Transverse colon (tissue), 4 donors: ENCODE data around the gene A1CF. TPM values are rescaled to one million over a fixed set of nuclear protein-coding genes. Genes with fewer than 3 reads are reported as not detected.
A peak's percentile ranks its signal among the peaks of the same experiment; 100 is the strongest.

Experiments used
- DNase-seq: peaks from one replicate; pipeline ENCODE4 v3.0.0-alpha.2; 2019
- H3K27ac ChIP-seq, 4 donors: fragments of 200-600 bp; sonication (generic); 2 replicates each; pipeline ENCODE4 v1.5.1; 2016 to 2018; ENCODE audit warnings: inconsistent platforms in 4 of 4
- H3K27me3 ChIP-seq: fragments of 200-600 bp; sonication (generic); 2 replicates; pipeline ENCODE4 v1.5.1; 2017; ENCODE audit warnings: inconsistent platforms
- H3K36me3 ChIP-seq, 4 donors: fragments of 200-600 bp; sonication (generic); 2 replicates each; pipeline ENCODE4 v1.5.1; 2017 to 2019; ENCODE audit warnings: inconsistent platforms in 4 of 4
- H3K4me1 ChIP-seq, 4 donors: fragments of 200-600 bp; sonication (generic); 2 replicates each; pipeline ENCODE4 v1.5.1; 2017 to 2020; ENCODE audit warnings: inconsistent platforms in 4 of 4
- H3K4me3 ChIP-seq, 4 donors: fragments of 200-600 bp; sonication (generic); 1 replicate in 1 of 4; 2 replicates in 3 of 4; pipeline versions ENCODE4 v1.5.1 to v1.6.1; 2017 to 2019; ENCODE audit warnings: inconsistent platforms in 4 of 4
- H3K9me3 ChIP-seq, 2 donors: fragments of 200-600 bp; sonication (generic); 2 replicates each; pipeline ENCODE4 v1.5.1; 2017 to 2019; ENCODE audit warnings: inconsistent platforms in 2 of 2
- EP300 ChIP-seq: sonication (generic); formaldehyde crosslinking; IDR thresholded peaks from one replicate; pipeline ENCODE4 v1.6.1; 2017; ENCODE audit warnings: antibody characterized with exemption, low read depth
- POLR2A ChIP-seq: fragments of 450-650 bp; IDR thresholded peaks from one replicate; pipeline ENCODE4 v1.6.1; 2016; ENCODE audit warnings: antibody characterized with exemption, mild to moderate bottlenecking, moderate library complexity
- POLR2AphosphoS5 ChIP-seq, 3 donors: sonication (generic); formaldehyde crosslinking; IDR thresholded peaks; one replicate each; pipeline ENCODE4 v1.6.1; 2016; ENCODE audit warnings: antibody characterized with exemption in 3 of 3
- WGBS, 2 donors: methylation state at CpG; one replicate each; pipeline ENCODE4 v1.1.5; 2018; ENCODE audit warnings: low coverage in 1 of 2; 5-methylcytosine and 5-hydroxymethylcytosine counted together
- in situ Hi-C, 4 donors: fragments of 200-750 bp; cut with MboI; loops; one replicate each; pipeline versions ENCODE4 v1.15.0 to v1.15.1; 2017; ENCODE audit warnings: low sequenced_read_pairs in 3 of 4, low pct_ligation_motif_present in 1 of 4, low pct_unique_long_range_greater_than_20kb in 1 of 4
- intact Hi-C: fragments of 100-400 bp; cut with DNase I; formaldehyde crosslinking; loops from one replicate; pipeline ENCODE4 v1.15.1; 2023; ENCODE audit warnings: low total_unique reads
- total RNA-seq, 4 donors: library from RNA; depleted of rRNA; stranded (reverse); fragments of >200 nt; gene quantifications; one replicate each; pipeline ENCODE4 v1.1.0, GENCODE V29; 2016
- TF ChIP-seq, protein P1 (sequence below), 5 experiments: fragments of 200-600 bp in 3 of 5; fragments of 450-650 bp in 2 of 5; sonication (generic) in 3 of 5; IDR thresholded peaks; 1 replicate in 2 of 5; 2 replicates in 3 of 5; pipeline ENCODE4 v1.5.1; 2016 to 2017; ENCODE audit warnings: antibody characterized with exemption in 5 of 5, inconsistent platforms in 3 of 5, mild to moderate bottlenecking in 2 of 5, moderate library complexity in 1 of 5

Gene A1CF
- total RNA-seq, 4 donors from 2014 or later = 31.0 to 90.6 (median 63.4) TPM

DNA sequence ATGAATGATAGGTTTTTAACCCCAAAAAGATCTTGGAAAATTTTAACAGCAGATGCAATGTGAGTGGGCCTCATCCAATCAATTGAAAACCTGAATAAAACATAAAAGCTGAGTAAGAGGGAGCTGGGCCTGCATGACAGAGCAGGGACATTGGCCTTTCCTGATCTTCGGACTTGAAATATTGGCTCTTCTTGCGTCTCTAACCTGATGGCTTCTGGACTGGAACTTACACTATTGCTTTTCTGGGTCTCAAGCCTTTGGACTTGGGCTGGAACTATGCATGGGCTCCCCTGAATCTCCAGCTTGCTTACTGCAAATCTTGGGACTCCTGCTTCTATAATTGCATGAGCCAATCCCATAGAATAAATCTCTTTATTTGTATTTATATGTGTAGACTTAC is 9.0 kb downstream of the A1CF start:
- intact Hi-C loops = no loop called here

DNA sequence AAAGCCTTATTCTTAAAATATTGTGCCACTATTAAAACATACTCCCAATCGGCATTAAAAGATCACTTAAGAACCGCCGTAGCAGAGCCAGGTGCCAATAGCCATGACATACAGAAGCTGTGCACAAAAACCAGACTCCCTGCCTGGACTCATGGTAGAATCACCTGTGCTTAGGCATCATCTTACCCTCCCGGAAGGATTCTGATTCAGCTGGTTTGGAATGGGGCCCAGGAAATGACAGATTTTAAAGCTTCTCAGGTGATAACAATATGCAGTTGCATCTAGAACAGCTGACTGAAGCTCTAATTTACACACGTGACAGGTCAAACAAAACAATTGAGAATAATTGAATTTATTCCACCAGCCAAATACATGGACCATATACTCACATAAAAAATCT is 10.7 kb downstream of the A1CF start:
- no peaks in the 10 kb centered on the region for H3K27me3 ChIP-seq
- H3K36me3 ChIP-seq = no peaks in the 10 kb centered on the region
- TF ChIP-seq POLR2A = no peak
- no peak overlapping the region for H3K4me3 ChIP-seq
- DNase-seq = peak; percentile 22
- intact Hi-C loops (no loop called here), in situ Hi-C loops (no loop called here)
- 46 to 59% methylated on average over 4 to 5 of the region's 5 CpGs for WGBS, 2 donors
- H3K9me3 ChIP-seq = no peaks in the 10 kb centered on the region
- no peaks in the 10 kb centered on the region for H3K4me1 ChIP-seq
- no peak overlapping the region for H3K27ac ChIP-seq

More for the DNA sequence above, 9.0 kb downstream of the A1CF start:
- Histone ChIP-seq H3K4me3 (no peak overlapping the region), H3K27me3 (no peaks in the 10 kb centered on the region), H3K9me3 (no peaks in the 10 kb centered on the region), H3K36me3 (no peaks in the 10 kb centered on the region), H3K4me1 (no peaks in the 10 kb centered on the region), H3K27ac (no peak overlapping the region)
- no peak for DNase-seq
- in situ Hi-C loops = no loop called here
- WGBS, 2 donors = 94% methylated on average over 2 of the region's 2 CpGs; no CpG with 5 or more reads in 1 of the 2 donors
- no peak for TF ChIP-seq POLR2A
- TF ChIP-seq POLR2AphosphoS5 (IDR thresholded peaks at IDR 0.05) = no peak
- TF ChIP-seq, protein P1, sequence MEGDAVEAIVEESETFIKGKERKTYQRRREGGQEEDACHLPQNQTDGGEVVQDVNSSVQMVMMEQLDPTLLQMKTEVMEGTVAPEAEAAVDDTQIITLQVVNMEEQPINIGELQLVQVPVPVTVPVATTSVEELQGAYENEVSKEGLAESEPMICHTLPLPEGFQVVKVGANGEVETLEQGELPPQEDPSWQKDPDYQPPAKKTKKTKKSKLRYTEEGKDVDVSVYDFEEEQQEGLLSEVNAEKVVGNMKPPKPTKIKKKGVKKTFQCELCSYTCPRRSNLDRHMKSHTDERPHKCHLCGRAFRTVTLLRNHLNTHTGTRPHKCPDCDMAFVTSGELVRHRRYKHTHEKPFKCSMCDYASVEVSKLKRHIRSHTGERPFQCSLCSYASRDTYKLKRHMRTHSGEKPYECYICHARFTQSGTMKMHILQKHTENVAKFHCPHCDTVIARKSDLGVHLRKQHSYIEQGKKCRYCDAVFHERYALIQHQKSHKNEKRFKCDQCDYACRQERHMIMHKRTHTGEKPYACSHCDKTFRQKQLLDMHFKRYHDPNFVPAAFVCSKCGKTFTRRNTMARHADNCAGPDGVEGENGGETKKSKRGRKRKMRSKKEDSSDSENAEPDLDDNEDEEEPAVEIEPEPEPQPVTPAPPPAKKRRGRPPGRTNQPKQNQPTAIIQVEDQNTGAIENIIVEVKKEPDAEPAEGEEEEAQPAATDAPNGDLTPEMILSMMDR (IDR thresholded peaks at IDR 0.05) = no peak
- no peak for TF ChIP-seq EP300

DNA sequence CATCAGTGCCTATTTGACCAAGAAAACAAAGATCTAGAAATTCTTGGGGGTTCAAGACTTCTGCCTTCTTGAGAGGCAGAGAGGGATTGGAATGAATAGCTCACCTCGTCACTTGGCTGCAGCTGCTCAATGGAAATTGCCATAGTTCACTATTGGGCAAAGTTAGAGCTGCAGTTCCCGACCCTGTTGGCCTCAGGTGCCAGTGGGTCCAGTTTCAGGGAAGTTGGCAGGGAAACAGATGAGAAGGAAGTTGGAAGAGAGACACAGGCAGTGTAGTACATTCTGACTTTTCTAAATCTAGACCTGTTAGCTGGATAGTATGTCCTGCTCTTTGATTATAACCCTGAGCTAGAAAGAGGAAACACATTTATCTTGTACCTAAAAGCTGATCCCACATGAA is 19.1 kb downstream of the A1CF start:
- Histone ChIP-seq H3K27ac (no peak overlapping the region), H3K4me1 (no peaks in the 10 kb centered on the region), H3K36me3 (no peaks in the 10 kb centered on the region), H3K4me3 (no peak overlapping the region), H3K27me3 (no peaks in the 10 kb centered on the region), H3K9me3 (no peaks in the 10 kb centered on the region)
- TF ChIP-seq POLR2AphosphoS5 (IDR thresholded peaks at IDR 0.05) (no peak), EP300 (no peak), POLR2A (no peak)
- TF ChIP-seq, protein P1 (IDR thresholded peaks at IDR 0.05) = no peak
- in situ Hi-C loops (no loop called here), intact Hi-C loops (no loop called here)
- DNase-seq = no peak
- 43 to 61% methylated on average over 1 to 2 of the region's 2 CpGs for WGBS, 2 donors

DNA sequence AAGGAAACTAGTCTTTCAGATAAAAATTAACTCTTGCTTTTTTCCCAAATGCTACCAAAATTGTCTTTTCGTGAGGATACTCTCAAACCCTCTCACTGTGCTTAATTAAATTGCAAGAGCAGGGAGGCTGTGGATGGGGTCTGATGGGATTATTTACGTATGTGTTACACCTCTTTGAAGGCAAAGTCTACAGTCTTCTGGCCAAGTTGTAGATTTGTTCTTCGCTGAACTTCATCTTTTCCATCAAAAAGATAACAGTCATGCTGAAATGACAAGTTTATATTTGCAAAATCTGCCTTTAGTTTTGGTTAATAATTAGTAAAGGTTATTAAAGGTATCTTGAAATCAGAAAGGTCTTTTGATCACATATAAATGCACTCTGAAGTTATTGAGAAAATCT is 22.7 kb downstream of the A1CF start:
- intact Hi-C loops (no loop called here), in situ Hi-C loops (no loop called here)
- no peak overlapping the region for H3K4me3 ChIP-seq
- 76 to 82% methylated on average over 3 of the region's 3 CpGs for WGBS, 2 donors
- DNase-seq = no peak
- no peak overlapping the region for H3K27ac ChIP-seq
- H3K36me3 ChIP-seq = no peaks in the 10 kb centered on the region
- H3K27me3 ChIP-seq = no peaks in the 10 kb centered on the region
- H3K4me1 ChIP-seq = no peaks in the 10 kb centered on the region
- no peak for TF ChIP-seq POLR2A
- no peak for TF ChIP-seq EP300
- TF ChIP-seq, protein P1 (IDR thresholded peaks at IDR 0.05) = no peak
- H3K9me3 ChIP-seq = no peaks in the 10 kb centered on the region

DNA sequence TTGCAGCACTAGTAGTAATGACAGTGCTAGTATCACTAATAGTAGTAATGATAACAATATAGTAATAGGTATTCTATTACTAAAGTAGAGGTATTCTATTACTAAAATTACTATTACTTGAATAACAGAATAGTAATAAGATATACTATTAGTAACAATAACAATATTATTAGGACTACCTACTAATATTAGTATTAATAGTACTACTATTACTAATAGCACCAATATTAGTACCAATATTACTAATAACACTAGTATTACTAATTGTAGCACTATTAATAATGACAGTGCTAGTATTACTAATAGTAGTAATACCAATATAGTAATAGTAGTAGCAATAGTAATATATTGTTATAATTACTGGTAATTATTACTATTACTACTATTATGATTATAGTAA is 24.1 kb downstream of the A1CF start:
- H3K4me1 ChIP-seq = no peaks in the 10 kb centered on the region
- intact Hi-C loops (no loop called here), in situ Hi-C loops (no loop called here)

More for the DNA sequence above, 24.1 kb downstream of the A1CF start:
- Histone ChIP-seq H3K9me3 (no peaks in the 10 kb centered on the region), H3K27me3 (no peaks in the 10 kb centered on the region), H3K4me3 (no peak overlapping the region), H3K36me3 (no peaks in the 10 kb centered on the region), H3K27ac (no peak overlapping the region)
- no peak for DNase-seq
- TF ChIP-seq, protein P1 (IDR thresholded peaks at IDR 0.05) = no peak
- TF ChIP-seq EP300 = no peak
- no peak for TF ChIP-seq POLR2AphosphoS5 (IDR thresholded peaks at IDR 0.05)
- no peak for TF ChIP-seq POLR2A
